ENCODE data around the gene PITX3. TPM values are rescaled to one million over a fixed set of nuclear protein-coding genes. Genes with fewer than 3 reads are reported as not detected.

PITX3 gene
- polyA plus RNA-seq, 1 donor from 2014 or later: not detected

GRCh38 chr10:102268375-102268888, 27.1 kb upstream of the PITX3 start:
- Histone ChIP-seq H3K27ac (ENCODE audit: low read length) (no peak overlapping the region), H3K4me3 (ENCODE audit: low read length) (no peak overlapping the region), H3K9ac (ENCODE audit: low read length) (no peak overlapping the region), H4K20me1 (ENCODE audit: insufficient read depth) (no peaks in the 10 kb centered on the region), H2AFZ (ENCODE audit: low read depth, low read length) (no peak overlapping the region), H3K4me2 (ENCODE audit: low read length) (no peak overlapping the region), H3K9me3 (ENCODE audit: low read length) (no peaks in the 10 kb centered on the region), H3K9me2 (ENCODE audit: insufficient read depth, low read length) (no peaks in the 10 kb centered on the region), H3K79me2 (replicated peaks; ENCODE audit: insufficient read depth, low read length) (peaks cover 18% of the 10 kb centered on the region), H3K27me3 (ENCODE audit: insufficient read depth, low read depth, low read length) (no peaks in the 10 kb centered on the region), H3K36me3 (ENCODE audit: insufficient read depth, low read length) (no peaks in the 10 kb centered on the region), H3F3A (ENCODE audit: insufficient read depth, low read length, poor library complexity, severe bottlenecking) (no peaks in the 10 kb centered on the region)
- TF ChIP-seq POLR2AphosphoS5 (IDR thresholded peaks at IDR 0.05): no peak
- no peak for TF ChIP-seq MXI1 (conservative IDR thresholded peaks at IDR 0.05; ENCODE audit: poor library complexity, severe bottlenecking)
- no peak for TF ChIP-seq SMC3 (conservative IDR thresholded peaks at IDR 0.05; ENCODE audit: poor library complexity)
- TF ChIP-seq CTCF (IDR thresholded peaks at IDR 0.05; ENCODE audit: poor library complexity, severe bottlenecking): no peak
- TF ChIP-seq EP300 (conservative IDR thresholded peaks at IDR 0.05; ENCODE audit: poor library complexity, severe bottlenecking): no peak
- no peak for TF ChIP-seq TAF1 (IDR thresholded peaks at IDR 0.05; ENCODE audit: low read depth)
- TF ChIP-seq REST (IDR thresholded peaks at IDR 0.05; ENCODE audit: borderline replicate concordance): no peak
- no peak for TF ChIP-seq RAD21 (conservative IDR thresholded peaks at IDR 0.05)
- no peak for TF ChIP-seq EZH2 (IDR thresholded peaks at IDR 0.05; ENCODE audit: borderline replicate concordance, insufficient read depth, low read length, poor library complexity, severe bottlenecking)

GRCh38 chr10:102267748-102268147, 26.4 kb upstream of the PITX3 start:
- no peaks in the 10 kb centered on the region for H3K9me2 ChIP-seq (ENCODE audit: insufficient read depth, low read length)
- H2AFZ ChIP-seq (ENCODE audit: low read depth, low read length): no peak overlapping the region
- H3F3A ChIP-seq (ENCODE audit: insufficient read depth, low read length, poor library complexity, severe bottlenecking): no peaks in the 10 kb centered on the region
- no peaks in the 10 kb centered on the region for H3K27me3 ChIP-seq (ENCODE audit: insufficient read depth, low read depth, low read length)
- no peaks in the 10 kb centered on the region for H3K9me3 ChIP-seq (ENCODE audit: low read length)
- peaks cover 16% of the 10 kb centered on the region for H3K79me2 ChIP-seq (replicated peaks; ENCODE audit: insufficient read depth, low read length)
- H3K4me3 ChIP-seq (ENCODE audit: low read length): no peak overlapping the region
- TF ChIP-seq MXI1 (conservative IDR thresholded peaks at IDR 0.05; ENCODE audit: poor library complexity, severe bottlenecking) (no peak), CTCF (IDR thresholded peaks at IDR 0.05; ENCODE audit: poor library complexity, severe bottlenecking) (no peak), TAF1 (IDR thresholded peaks at IDR 0.05; ENCODE audit: low read depth) (no peak), EZH2 (IDR thresholded peaks at IDR 0.05; ENCODE audit: borderline replicate concordance, insufficient read depth, low read length, poor library complexity, severe bottlenecking) (no peak), SMC3 (conservative IDR thresholded peaks at IDR 0.05; ENCODE audit: poor library complexity) (no peak), REST (IDR thresholded peaks at IDR 0.05; ENCODE audit: borderline replicate concordance) (no peak), RAD21 (conservative IDR thresholded peaks at IDR 0.05) (no peak), POLR2AphosphoS5 (IDR thresholded peaks at IDR 0.05) (no peak), EP300 (conservative IDR thresholded peaks at IDR 0.05; ENCODE audit: poor library complexity, severe bottlenecking) (no peak)
- H4K20me1 ChIP-seq (ENCODE audit: insufficient read depth): no peaks in the 10 kb centered on the region
- H3K36me3 ChIP-seq (ENCODE audit: insufficient read depth, low read length): no peaks in the 10 kb centered on the region
- H3K9ac ChIP-seq (ENCODE audit: low read length): no peak overlapping the region
- H3K27ac ChIP-seq (ENCODE audit: low read length): no peak overlapping the region
- H3K4me2 ChIP-seq (ENCODE audit: low read length): no peak overlapping the region
